GM19395 (cell line): Measurements from ENCODE around the gene CALML6.

Experiments
- ATAC-seq: cut with Tn5 transposase; IDR thresholded peaks from one replicate; pipeline ENCODE4 v1.9.1; 2021; ENCODE audit warnings: mild to moderate bottlenecking, moderate library complexity; ENCODE audit not compliant: unreplicated experiment

The CALML6 gene

DNA sequence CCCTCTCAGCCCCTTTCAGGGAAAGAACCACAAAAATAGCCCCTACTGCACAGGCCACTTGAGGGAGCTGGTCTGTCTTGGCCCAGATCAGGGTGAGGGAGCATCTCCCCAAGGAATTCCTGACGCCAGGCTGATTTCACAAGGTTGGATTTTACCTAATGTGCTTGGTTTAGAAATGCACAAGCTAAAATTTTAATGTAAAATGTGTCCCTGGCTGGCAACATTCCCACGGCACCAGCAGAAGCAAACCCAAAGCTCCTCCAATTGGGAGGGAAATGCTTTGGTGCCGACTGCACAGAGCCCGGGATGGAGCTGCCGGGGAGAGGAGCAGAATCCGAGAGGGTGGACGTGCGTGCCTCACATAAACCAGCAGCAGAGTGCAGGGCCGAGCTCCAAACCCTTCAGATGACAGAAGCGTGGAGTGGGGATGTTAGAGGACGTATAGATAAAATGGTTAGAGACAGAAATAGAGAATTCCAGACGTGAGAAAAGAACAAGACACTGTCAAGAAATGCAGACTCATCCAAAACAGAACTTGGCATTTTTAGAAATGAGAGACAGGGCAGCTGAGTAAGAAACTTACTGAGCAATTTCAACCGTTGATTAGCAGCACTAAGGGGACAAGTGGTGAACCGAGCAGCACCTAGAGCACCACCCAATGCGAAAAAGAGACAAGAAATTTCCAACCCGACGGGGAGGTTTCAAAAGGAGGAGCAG, 45.6 kb downstream of the CALML6 start:
- no peak for ATAC-seq

DNA sequence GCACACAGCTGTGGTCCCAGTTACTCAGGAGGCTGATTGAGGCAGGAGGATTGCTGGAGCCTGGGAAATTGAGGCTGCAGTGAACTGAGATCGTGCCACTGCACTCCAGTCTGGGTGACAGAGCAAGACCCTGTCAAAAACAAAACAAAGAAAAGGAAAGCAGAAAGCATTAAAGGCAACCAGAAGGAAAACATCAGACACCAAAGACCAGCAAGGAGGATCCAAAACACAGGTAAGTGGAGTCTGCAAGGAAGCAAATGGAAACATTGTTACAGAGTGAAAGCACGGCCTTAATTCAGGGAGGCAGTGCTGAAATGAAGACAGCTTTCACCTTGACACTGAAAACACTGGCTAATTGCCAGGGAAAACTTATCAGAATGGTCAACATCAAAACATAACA, 47.7 kb downstream of the CALML6 start:
- ATAC-seq: no peak

DNA sequence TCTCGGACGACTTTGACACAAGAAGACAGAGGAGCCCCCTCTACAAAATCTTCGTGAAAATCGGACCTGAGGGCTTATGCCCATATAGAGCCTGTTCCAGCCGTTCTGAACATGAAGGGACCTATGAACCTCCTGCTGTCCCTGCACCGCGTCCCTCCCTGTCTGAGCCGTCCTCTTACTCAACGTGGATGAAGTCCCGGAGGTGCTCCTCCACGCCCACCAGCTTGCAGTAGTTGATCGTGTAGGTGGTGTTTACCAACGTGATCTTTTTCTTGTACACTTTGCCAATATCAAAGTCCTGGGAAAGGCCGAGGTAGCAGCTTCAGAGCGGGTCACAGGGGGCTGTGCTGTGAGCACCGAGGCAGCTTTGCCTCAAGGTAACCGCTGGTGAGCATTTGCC, 48.5 kb downstream of the CALML6 start:
- ATAC-seq: no peak

GRCh38 chr1:1964811-1965210, 49.8 kb downstream of the CALML6 start:
- ATAC-seq: no peak

GRCh38 chr1:1965546-1965945, 50.5 kb downstream of the CALML6 start:
- ATAC-seq: no peak

DNA sequence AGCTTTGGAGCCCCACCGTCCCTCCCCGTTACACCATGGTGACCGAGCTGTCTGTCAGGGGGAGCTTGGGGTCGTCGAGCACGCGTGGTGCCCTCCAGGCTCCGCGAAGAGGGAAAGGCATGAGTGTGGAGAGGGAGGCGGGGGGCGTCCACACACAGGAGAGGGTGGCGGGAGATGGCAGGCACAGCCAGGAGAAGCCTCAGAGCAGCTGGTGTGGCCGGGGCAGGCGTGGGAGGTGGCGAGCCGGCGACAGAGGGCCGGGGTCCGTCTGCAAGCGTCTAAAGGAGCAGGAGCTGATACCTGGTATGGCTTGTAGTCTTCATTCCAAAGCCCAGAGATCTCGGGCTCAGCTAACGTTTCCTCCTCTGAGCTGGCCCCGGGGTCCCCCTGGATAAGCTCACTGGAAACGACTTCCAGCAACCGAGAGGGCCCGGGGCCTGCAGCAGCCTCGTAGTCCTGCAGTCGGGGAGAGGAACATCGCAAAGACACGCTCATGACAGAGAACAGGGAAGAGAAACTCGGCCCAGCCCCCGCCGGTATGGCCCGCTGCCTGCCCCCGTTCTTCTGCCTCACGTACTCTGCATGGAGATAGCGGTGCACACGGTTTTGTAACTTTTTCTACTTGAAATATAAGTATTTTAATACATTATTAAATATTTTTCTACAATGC, 51.1 kb downstream of the CALML6 start:
- no peak for ATAC-seq
